CD4-positive, alpha-beta T cell treated with Interleukin-1 beta for 1 hour (primary cell): ENCODE results near the gene PRSS48.
"Not testable (repeated sequence)": the region's sequence is repeated elsewhere in the genome, so short reads cannot be mapped to it uniquely, and the experiment has no call there.

Source experiments
- DNase-seq, 2 donors: peaks; one replicate each; pipeline ENCODE4 v3.0.0-alpha.2; 2020 to 2022

PRSS48 gene

DNA sequence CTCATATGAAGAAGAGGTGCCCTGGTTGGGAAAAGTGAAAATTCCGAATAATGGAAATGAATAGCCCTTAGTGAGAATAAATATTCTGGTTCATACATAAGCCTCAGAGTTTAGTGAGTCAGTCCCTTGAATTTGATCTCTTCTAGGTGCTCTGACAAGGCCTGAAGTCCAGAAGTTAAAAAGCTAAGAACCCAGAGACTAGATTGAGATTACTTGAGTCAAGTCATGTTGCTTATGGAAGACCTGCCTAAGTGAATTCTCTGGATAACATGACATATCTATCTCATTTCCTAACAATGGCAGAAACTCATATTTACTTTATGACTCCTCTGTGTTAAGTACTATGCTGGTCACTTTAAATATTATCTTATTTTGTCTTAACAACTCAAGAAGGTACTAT, 10.5 kb upstream of the PRSS48 start:
- DNase-seq: no peak

DNA sequence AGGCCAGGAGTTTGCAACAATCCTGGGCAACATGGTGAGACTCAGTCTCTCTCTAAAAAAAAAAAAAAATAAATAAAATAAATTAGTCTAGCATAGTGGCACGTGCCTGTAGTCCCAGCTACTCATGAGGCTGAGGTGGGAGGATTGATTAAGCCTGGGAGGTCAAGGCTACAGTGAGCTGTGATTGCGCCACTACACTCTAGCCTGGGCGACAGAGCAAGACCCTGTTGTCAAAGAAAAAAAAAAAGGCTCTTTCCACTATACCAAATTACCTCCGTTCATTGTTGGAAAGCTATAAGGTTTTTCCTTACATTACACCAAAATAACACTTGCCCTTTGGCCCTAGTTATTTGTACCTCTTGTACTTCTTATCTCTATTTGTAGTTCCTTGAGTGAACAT, 9.9 kb upstream of the PRSS48 start:
- no peak for DNase-seq

DNA sequence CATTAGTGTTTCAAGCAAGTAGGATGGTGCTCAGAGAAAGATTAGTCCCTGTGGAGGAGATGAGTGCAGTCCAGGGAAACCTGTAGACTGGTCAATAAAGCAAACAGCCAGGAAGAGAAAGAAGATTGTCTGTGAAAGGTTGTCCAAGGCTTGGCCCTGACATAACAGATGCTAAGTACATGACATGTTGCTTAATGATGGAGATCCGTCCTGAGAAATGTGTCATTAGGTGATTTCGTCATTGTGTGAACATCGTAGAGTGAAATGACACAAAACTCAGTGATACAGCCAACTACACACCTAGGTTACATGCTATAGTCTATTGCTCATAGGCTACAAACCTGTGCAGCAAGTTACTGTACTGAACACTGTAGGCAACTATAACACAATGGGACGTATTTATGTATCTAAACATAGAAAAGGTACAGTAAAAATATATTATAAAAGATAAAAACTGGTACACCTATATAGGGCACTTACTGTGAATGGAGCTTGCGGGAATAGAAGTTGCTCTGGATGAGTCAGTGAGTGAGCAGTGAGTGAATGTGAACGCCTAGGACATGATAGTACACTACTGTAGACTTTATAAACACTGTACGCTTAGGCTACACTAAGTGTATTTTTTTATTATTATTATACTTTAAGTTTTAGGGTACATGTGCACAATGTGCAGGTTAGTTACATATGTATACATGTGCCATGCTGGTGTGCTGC, 9.0 kb upstream of the PRSS48 start:
- DNase-seq: no peak

- DNase-seq: not testable (repeated sequence)
Observed at GRCh38 chr4:151268905-151269304, 8.1 kb upstream of the PRSS48 start.

DNA sequence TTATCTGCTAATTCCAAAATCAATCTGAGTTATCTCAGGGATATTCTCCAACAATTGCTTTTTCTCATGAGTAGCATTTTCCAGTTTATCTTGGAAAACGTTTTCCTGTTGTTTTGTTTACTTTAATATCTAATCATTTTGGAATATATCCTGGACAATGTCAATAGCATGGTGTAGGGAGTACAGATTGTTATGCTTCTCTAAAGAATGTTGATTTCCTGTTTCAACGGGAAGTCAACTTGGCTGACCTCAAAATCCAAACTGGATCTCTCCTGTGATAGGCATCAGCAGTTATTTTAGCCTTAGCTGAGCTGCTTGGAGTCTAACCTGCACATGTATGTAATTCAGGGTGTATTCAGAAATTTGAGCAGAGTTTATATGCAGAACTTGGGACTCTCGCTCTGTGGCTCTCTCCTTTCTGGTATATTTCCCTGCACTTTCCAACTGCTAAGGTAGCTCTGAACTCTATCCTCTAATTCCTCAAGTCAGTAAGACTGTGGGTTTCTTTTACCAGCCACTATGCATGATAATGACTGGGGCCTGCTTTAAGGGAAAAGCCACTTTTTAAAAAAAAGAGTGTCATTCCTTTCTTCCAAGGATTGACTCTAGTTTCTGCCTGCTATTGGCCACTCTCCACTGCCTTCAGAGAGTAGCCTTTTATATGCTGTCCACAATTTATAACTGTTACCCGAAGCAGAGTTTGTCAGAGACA, 7.7 kb downstream of the PRSS48 start:
- DNase-seq: no peak

DNA sequence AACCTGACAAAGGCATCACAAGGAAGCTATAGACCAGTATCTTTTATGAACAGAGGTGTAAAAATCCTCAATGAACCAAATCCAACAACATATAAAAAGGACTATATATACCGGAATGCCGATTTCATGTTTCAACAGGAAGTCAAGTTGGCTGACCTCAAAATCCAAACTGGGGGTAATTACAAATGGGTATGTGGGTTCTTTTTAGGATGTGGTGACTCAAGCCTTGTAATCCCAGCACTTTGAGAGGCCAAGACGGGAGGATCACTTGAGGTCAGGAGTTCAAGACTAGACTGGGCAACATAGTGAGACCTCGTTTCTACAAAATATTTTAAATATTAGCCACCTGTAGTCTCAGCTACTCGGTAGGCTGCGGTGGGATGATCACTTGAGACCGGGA, 10.4 kb downstream of the PRSS48 start:
- no peak for DNase-seq

DNA sequence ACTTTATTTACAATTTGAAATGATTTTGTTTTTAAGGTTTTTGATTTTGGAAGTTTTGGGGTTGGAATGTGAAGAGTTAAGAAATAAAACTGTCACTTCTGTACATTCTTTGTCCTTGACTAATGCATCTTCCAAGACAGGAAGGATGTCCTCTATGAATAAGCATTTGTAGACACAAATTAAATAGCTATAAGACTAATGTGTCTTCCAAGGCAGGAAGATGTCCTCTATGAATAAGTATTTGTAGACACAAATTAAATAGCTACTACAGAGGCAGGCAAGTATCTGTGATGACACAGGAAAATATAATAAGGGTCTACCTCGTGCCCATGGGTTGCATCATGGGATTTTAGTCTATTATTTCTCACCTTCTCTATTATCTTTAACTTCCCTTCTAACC, 14.5 kb downstream of the PRSS48 start:
- no peak for DNase-seq

GRCh38 chr4:151292038-151292437, 15.1 kb downstream of the PRSS48 start:
- DNase-seq: no peak

GRCh38 chr4:151294833-151295496, 18.0 kb downstream of the PRSS48 start:
- no peak for DNase-seq

DNA sequence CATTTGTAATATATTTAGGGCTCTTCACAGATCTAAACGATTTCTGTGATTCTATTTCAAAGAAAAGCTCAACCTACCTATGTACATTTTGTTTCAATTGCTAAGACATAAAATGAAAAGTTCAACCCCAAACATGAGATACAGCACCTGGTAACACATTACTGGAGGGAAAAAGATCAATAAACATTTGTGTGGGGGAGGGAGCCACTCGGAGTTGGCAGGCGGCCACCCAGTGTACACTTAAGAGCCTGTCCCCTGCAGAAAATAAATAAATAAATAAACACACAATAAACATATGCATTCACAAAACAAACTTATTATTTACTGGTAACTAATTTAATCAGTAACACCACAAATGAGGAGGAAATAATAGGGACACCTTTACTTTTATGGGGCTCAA, 19.3 kb downstream of the PRSS48 start:
- DNase-seq: no peak

- no peak for DNase-seq
Observed at GRCh38 chr4:151297170-151297569, 20.2 kb downstream of the PRSS48 start.

GRCh38 chr4:151302432-151302831, 25.5 kb downstream of the PRSS48 start:
- no peak for DNase-seq

DNA sequence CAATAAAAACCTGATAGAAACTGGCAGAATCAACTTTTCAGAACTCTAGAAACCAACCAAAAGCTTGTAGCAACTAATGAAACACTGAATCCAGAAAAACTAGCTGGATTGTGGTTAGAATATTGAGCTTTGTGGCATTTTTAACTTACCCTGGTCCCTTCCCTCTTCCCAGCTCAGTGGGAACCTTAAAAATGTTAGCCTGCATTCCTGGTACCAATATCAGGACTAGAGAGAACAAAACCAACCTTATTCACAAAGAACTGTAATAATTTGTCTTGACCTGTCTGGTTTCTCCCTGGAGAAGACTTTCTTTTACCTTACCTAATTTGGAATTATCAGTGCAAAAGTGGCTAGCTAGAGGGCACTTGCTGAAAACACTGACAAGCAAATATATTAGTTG, 27.3 kb downstream of the PRSS48 start:
- no peak for DNase-seq

DNA sequence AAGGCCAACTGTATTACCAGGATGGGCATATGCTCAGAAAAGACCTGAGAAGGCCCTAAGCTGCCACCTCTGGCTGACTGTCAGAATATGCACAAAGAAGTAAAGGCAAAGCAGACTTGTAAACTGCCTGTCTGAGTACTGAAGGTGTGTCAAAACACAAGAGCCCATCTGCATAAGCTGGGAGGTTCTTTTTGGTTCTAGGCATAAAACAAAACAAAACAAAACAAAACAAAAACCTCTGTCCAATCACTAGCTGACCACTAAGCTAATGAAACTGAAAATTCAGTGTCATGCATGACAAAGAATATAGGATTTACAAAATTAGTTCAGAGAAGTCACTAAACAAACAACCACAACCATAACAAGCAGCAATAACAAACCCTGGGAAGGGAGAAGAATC, 27.8 kb downstream of the PRSS48 start:
- no peak for DNase-seq

GRCh38 chr4:151310124-151310728, 33.3 kb downstream of the PRSS48 start:
- DNase-seq: no peak

- DNase-seq: no peak
Observed at GRCh38 chr4:151313306-151314009, 36.5 kb downstream of the PRSS48 start.

- no peak for DNase-seq
Observed at GRCh38 chr4:151314010-151314355, 37.0 kb downstream of the PRSS48 start.

GRCh38 chr4:151314479-151314878, 37.5 kb downstream of the PRSS48 start:
- no peak for DNase-seq

DNA sequence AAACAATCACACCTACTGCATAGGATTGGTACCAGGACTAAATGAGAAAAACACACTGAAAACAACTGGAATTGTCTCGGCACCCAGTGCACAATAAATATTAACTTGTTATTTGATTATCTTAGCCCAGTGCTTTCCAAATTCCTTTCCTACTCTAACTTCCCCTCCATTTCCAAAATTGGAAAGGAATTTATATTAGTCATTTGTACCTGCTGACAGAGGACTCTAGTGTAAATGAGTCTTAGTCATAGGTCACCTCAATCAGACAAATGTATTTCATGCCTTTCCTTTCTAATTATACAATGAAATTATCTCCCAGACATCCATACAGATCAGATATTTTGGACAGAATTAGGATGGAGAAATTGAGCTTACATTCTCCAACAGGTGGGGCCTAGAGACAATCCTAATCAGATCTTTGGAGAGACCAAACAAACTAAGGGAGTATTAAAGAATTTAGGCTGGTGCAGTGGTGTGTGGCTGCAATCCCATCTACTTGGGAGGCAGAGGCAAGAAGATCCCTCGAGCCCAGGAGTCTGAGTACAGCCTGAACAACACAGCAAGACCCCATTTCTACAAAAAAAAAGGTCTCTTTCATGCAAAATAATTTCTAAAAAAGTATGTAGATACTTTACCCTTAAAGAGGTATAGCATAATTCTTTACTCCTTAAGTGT, 38.4 kb downstream of the PRSS48 start:
- DNase-seq: no peak

- DNase-seq: no peak
Observed at GRCh38 chr4:151316645-151317044, 39.7 kb downstream of the PRSS48 start.

GRCh38 chr4:151318307-151319006, 41.5 kb downstream of the PRSS48 start:
- no peak for DNase-seq

DNA sequence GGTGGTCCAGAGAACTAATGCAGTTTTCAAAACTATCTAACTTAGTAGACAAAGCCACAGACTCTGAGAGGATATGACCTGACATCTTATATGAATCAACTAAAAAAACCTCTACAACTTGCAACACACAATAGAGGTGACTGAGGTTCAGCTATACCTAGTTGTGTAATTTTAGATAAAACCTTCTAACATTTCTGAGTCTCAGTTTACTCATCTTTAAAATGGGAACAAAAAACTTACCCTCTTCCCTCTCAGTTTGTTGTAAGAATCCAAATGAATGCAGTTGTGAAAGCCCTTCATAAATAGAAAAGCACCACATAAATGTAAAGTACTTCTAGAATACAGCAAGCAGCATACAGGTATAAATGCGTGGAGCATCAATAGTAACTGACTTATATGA, 42.5 kb downstream of the PRSS48 start:
- DNase-seq: no peak
